Small intestine (tissue), 16 donors: ENCODE measurements around the gene MYO10. TPM values are rescaled to one million over a fixed set of nuclear protein-coding genes. Genes with fewer than 3 reads are reported as not detected.
A peak's percentile ranks its signal among the peaks of the same experiment; 100 is the strongest.
"Not testable (repeated sequence)": the region's sequence is repeated elsewhere in the genome, so short reads cannot be mapped to it uniquely, and the experiment has no call there.

Experiments used
- DNase-seq, 2 donors: peaks; one replicate each; pipeline versions ENCODE4 v3.0.0 to v3.0.0-alpha.2; 2013
- FAIRE-seq: peaks from 2 replicates; lab custom pipeline; 2012; peaks lifted over from hg19 to GRCh38; lab: Jason Lieb, UNC
- H3K27ac ChIP-seq, 3 donors: one replicate each; pipeline ENCODE4 v1.5.1; 2013; ENCODE audit warnings: low read length in 2 of 3, mild to moderate bottlenecking in 2 of 3, control low read depth in 1 of 3, inconsistent platforms in 1 of 3, low read depth in 1 of 3, moderate library complexity in 1 of 3
- H3K27me3 ChIP-seq, 3 donors: one replicate each; pipeline ENCODE4 v1.6.1; 2013; ENCODE audit warnings: low read length in 3 of 3, inconsistent platforms in 1 of 3; ENCODE audit not compliant: control insufficient read depth in 3 of 3, insufficient read depth in 3 of 3
- H3K36me3 ChIP-seq, 3 donors: one replicate each; pipeline ENCODE4 v1.6.1; 2013; ENCODE audit warnings: low read length in 3 of 3, inconsistent platforms in 1 of 3, low read depth in 1 of 3, mild to moderate bottlenecking in 1 of 3, moderate library complexity in 1 of 3; ENCODE audit not compliant: control insufficient read depth in 3 of 3, insufficient read depth in 2 of 3
- H3K4me1 ChIP-seq, 3 donors: one replicate each; pipeline ENCODE4 v1.6.1; 2013; ENCODE audit warnings: low read length in 2 of 3, inconsistent platforms in 1 of 3, low read depth in 1 of 3, mild to moderate bottlenecking in 1 of 3, moderate library complexity in 1 of 3; ENCODE audit not compliant: control insufficient read depth in 3 of 3, insufficient read depth in 2 of 3
- H3K4me3 ChIP-seq, 3 donors: one replicate each; pipeline ENCODE4 v1.5.1; 2013; ENCODE audit warnings: low read length in 3 of 3, control low read depth in 1 of 3, inconsistent platforms in 1 of 3, low read depth in 1 of 3, mild to moderate bottlenecking in 1 of 3, moderate library complexity in 1 of 3
- H3K9me3 ChIP-seq, 2 donors: one replicate each; pipeline ENCODE4 v1.6.1; 2013; ENCODE audit warnings: low read depth in 1 of 2, low read length in 1 of 2; ENCODE audit not compliant: control insufficient read depth in 2 of 2, insufficient read depth in 1 of 2
- WGBS, 3 donors: extraction: QIAGEN DNeasy Blood & Tissue Kit; methylation state at CpG; one replicate each; pipeline ENCODE4 v1.1.7; 2013; 5-methylcytosine and 5-hydroxymethylcytosine counted together
- long read RNA-seq, 10 donors: transcript quantifications; one replicate each; lab custom pipeline, GENCODE V29; 2026
- polyA plus RNA-seq, 4 donors: library from polyadenylated mRNA; stranded (reverse) in 3 of 4; unstranded in 1 of 4; fragments of 200-250 nt in 3 of 4; fragments of 120-200 nt in 1 of 4; gene quantifications; one replicate each; pipeline versions ENCODE4 v1.2.1 to v1.2.3, GENCODE V29; 2013
- donor health status: healthy with polysubstance abuse.
- donor health status: control.
- donor health status: control.
- donor health status: Bipolar disorder and iron deficiency.
- donor health status: healthy.

The MYO10 gene
- polyA plus RNA-seq, result 10 to 100 TPM; 10.3 to 36.5 (median 18.7) TPM
- long read RNA-seq, donor 1, partial matches to known transcripts, result 30 of 30 reads
- long read RNA-seq, donor 1, other reads (novel, unspliced or antisense), result 0 of 30 reads
- long read RNA-seq, donor 2, result 0 reads
- long read RNA-seq, donor 3, partial matches to known transcripts, result 10 of 10 reads
- long read RNA-seq, donor 3, other reads (novel, unspliced or antisense), result 0 of 10 reads
- long read RNA-seq, donor 4, result 0 reads
- long read RNA-seq, donor 5, partial matches to known transcripts, result 7 of 7 reads
- long read RNA-seq, donor 5, other reads (novel, unspliced or antisense), result 0 of 7 reads
- long read RNA-seq, donor 6, partial matches to known transcripts, result 11 of 11 reads
- long read RNA-seq, donor 6, other reads (novel, unspliced or antisense), result 0 of 11 reads
- long read RNA-seq, donor 7, partial matches to known transcripts, result 6 of 6 reads
- long read RNA-seq, donor 7, other reads (novel, unspliced or antisense), result 0 of 6 reads
- long read RNA-seq, donor 8, result 0 reads
- long read RNA-seq, donor 9, partial matches to known transcripts, result 0 of 1 reads
- long read RNA-seq, donor 9, other reads (novel, unspliced or antisense), result 0 of 1 reads
- long read RNA-seq, donor 10, partial matches to known transcripts, result 28 of 28 reads
- long read RNA-seq, donor 10, other reads (novel, unspliced or antisense), result 0 of 28 reads

DNA sequence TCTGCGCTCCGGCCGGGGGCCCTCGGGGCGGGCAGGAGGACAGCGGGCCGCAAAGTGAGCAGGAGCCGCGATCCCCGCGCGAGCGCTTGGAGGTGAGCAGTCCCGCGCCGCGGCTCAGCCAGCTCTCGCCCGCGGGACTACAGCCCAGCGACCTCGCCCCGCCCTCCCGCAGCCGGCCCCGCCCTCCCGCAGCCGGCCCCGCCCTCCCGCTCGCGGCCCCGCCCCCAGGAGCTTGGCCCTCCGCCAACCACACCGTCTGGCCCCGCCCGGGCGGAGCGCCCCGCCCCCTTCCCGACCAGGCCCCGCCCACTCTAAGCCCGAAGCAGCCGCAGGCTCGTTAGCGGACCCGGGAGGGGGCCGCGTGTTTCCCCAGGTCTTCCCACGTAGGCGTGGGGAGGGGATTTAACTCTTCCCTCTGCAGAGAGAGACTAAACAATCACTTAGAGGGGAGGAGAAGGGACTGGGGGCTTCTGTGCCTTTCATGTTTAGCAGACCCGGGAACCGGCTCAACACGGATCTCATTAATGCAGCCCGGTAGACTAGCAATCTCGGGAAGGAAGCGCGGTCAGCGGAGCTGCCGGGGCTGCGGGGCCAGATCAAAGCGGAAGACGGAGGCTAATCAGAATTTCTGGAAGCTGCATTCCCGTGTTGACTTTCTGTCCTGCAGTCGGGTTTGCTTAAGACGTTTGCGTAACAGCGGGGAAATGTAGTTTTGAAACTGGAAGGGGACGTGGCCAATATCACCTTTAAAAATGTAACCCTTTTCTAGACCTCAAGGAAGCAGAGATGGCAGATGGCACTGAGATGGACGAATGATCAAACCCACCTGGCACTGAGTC is at the start of gene MYO10:
TSS of gene MYO10 (minus strand) at position 139 of the 839 bp plus-strand sequence. CDS start 480 bp downstream, outside the sequence.
- no peaks in the 10 kb centered on the region for H3K36me3 ChIP-seq
- H3K4me3 ChIP-seq, result peak within 1 kb of the TSS; percentile 73 to 85 (median 82)
- H3K9me3 ChIP-seq, result no peaks in the 10 kb centered on the region
- peak within 1 kb of the TSS; percentile 90 to 96 (median 95) for H3K27ac ChIP-seq
- peak; percentile 72 to 90 for DNase-seq
- FAIRE-seq, result no peak
- peaks cover 0 to 24% (median 3%) of the 10 kb centered on the region in 3 donors for H3K4me1 ChIP-seq
- peaks cover 0 to 25% (median 0%) of the 10 kb centered on the region in 3 donors for H3K27me3 ChIP-seq
- 1 to 5% (median 1%) methylated on average over 36 to 70 of the region's 70 CpGs for WGBS, 3 donors

DNA sequence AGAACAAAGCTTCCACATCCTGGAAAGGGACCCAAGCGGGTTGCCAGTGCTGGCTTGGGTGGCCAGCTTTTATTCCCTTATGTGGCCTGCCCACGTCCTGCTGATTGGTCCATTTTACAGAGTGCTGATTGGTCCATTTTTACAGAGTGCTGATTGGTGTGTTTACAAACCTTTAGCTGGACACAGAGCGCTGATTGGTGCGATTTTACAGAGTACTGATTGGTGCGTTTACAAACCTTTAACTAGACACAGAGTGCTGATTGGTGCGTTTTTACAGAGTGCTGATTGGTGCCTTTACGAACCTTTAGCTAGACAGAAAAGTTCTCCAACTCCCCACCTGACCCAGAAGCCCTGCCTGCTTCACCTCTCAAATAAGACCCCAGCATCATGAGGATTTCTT is 49.2 kb upstream of the MYO10 start:
- WGBS, 3 donors, result 85 to 88% (median 87%) methylated on average over 7 of the region's 7 CpGs
- not testable (repeated sequence) for H3K27ac ChIP-seq, H3K9me3 ChIP-seq, H3K27me3 ChIP-seq, H3K4me1 ChIP-seq, DNase-seq, H3K36me3 ChIP-seq, H3K4me3 ChIP-seq, FAIRE-seq

- FAIRE-seq, result no peak
Observed at GRCh38 chr5:16983972-16984371, 47.9 kb upstream of the MYO10 start.

DNA sequence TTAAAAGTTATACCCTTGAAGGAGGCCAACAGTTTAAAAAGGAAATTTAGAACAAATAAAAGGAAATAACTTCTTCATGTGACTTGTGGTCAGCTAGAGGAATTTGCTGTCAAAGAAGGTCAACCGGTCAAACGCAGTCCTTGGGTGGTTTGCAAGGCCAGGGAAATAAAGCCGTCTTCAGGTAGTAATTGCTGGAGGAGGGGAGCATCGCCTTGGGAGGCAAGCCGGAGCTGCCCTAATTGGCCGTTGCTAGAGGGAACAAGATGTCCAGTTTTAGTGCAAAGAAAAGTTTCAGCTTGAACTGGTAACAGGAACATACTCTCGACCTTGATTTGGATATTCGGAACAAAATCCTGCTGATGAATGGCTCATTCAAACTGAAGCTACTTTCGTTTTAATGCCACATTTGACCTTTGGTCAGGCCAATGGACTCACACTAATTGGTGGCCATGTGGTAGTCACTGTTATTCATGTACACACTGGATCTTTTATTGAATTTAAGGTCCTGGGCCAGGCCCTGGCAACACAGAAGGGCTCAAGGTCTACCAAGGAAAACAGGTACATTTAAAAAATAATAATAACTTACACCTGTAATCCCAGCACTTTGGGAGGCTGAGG is 47.0 kb upstream of the MYO10 start:
- DNase-seq (peak; percentile 31 to 91), FAIRE-seq (no peak)
- Histone ChIP-seq H3K36me3 (no peaks in the 10 kb centered on the region), H3K27me3 (no peaks in the 10 kb centered on the region), H3K4me3 (peak overlapping the region in 1 of 3 donors; percentile 47), H3K27ac (no peak overlapping the region), H3K4me1 (no peaks in the 10 kb centered on the region), H3K9me3 (no peaks in the 10 kb centered on the region)
- 13 to 55% (median 49%) methylated on average over 9 of the region's 9 CpGs for WGBS, 3 donors

More at GRCh38 chr5:16983972-16984371, 47.9 kb upstream of the MYO10 start:
- Histone ChIP-seq H3K27me3 (no peaks in the 10 kb centered on the region), H3K4me1 (no peaks in the 10 kb centered on the region), H3K27ac (no peak overlapping the region), H3K36me3 (no peaks in the 10 kb centered on the region), H3K9me3 (no peaks in the 10 kb centered on the region), H3K4me3 (no peak overlapping the region)
- 75 to 91% (median 78%) methylated on average over 1 of the region's 1 CpG for WGBS, 3 donors
- no peak for DNase-seq

DNA sequence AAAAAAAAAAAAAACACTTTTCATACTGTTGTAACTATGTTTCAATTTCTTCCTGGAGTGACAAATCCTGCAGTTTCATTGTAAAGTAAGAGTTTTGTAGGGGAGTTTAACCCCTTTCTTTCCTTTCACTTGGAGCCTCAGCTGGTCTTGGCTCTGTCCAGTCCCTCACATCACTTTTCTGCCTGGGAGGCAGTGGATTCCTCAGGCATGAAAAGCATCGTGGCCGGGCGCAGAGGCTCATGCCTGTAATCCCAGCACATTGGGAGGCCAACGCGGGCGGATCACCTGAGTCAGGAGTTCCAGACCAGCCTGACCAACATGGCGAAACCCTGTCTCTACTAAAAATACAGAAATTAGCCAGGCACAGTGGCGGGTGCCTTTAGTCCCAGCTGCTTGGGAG is 45.6 kb upstream of the MYO10 start:
- 86 to 90% (median 90%) methylated on average over 8 of the region's 8 CpGs for WGBS, 3 donors
- H3K36me3 ChIP-seq, result no peaks in the 10 kb centered on the region
- no peak overlapping the region for H3K27ac ChIP-seq
- no peaks in the 10 kb centered on the region for H3K9me3 ChIP-seq
- H3K4me1 ChIP-seq, result no peaks in the 10 kb centered on the region
- no peak for FAIRE-seq
- H3K4me3 ChIP-seq, result no peak overlapping the region
- H3K27me3 ChIP-seq, result no peaks in the 10 kb centered on the region
- no peak for DNase-seq

GRCh38 chr5:16980983-16981382 is 44.9 kb upstream of the MYO10 start:
- FAIRE-seq (no peak), DNase-seq (no peak)
- H3K27ac ChIP-seq, result no peak overlapping the region
- no peaks in the 10 kb centered on the region for H3K4me1 ChIP-seq
- 53 to 62% (median 62%) methylated on average over 3 of the region's 3 CpGs for WGBS, 3 donors
- no peaks in the 10 kb centered on the region for H3K36me3 ChIP-seq
- no peaks in the 10 kb centered on the region for H3K9me3 ChIP-seq
- H3K4me3 ChIP-seq, result no peak overlapping the region
- no peaks in the 10 kb centered on the region for H3K27me3 ChIP-seq

- FAIRE-seq (no peak), DNase-seq (no peak)
- Histone ChIP-seq H3K4me3 (no peak overlapping the region), H3K27ac (no peak overlapping the region), H3K4me1 (no peaks in the 10 kb centered on the region), H3K36me3 (no peaks in the 10 kb centered on the region), H3K27me3 (no peaks in the 10 kb centered on the region), H3K9me3 (no peaks in the 10 kb centered on the region)
Observed at GRCh38 chr5:16978296-16978695, 42.2 kb upstream of the MYO10 start.

DNA sequence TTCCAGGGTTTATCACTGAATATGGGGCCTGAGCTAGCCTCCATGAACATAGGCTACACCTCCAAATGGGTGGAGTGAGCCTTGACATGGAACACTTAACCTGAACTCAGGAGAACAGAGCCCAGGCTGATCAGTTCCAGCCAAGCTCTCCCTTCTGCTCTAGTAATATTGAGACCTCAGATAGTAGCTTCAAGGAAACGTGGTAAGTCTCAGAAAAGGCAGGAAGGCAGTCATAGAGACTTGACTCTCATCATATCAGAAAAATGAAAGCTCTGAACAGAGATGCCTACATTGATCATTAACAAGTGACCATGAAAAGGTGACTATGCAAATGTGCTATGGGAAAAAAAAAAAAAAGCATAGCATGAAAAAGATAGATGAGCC is 40.5 kb upstream of the MYO10 start:
- FAIRE-seq (no peak), DNase-seq (no peak)
- no peaks in the 10 kb centered on the region for H3K4me1 ChIP-seq
- no peak overlapping the region for H3K4me3 ChIP-seq
- no peaks in the 10 kb centered on the region for H3K36me3 ChIP-seq
- no peak overlapping the region for H3K27ac ChIP-seq
- WGBS, 3 donors, result 55 to 59% (median 57%) methylated on average over 1 of the region's 1 CpG
- no peaks in the 10 kb centered on the region for H3K27me3 ChIP-seq
- H3K9me3 ChIP-seq, result no peaks in the 10 kb centered on the region
